ENCODE data around the gene BCL2L2.

The BCL2L2 gene

GRCh38 chr14:23346693-23347405 lies 40.2 kb downstream of the BCL2L2 start:
- H3K9me3 ChIP-seq (ENCODE audit: low read depth, low read length), result no peaks in the 10 kb centered on the region
- no peak overlapping the region for H3K4me3 ChIP-seq
- H3K9ac ChIP-seq (ENCODE audit: insufficient read length), result no peak overlapping the region
- TF ChIP-seq POLR2AphosphoS5 (IDR thresholded peaks at IDR 0.05; ENCODE audit: borderline replicate concordance, low read depth, low read length) (no peak), EZH2 (IDR thresholded peaks at IDR 0.05) (no peak), FOXP2 (optimal IDR thresholded peaks at IDR 0.05; ENCODE audit: control extremely low read depth, extremely low read length, insufficient read depth) (no peak)
- no peak for DNase-seq (ENCODE audit: low read depth, low spot score)
- no peak overlapping the region for H3K27ac ChIP-seq
- no peaks in the 10 kb centered on the region for H3K36me3 ChIP-seq (ENCODE audit: insufficient read depth, low read length)

- Histone ChIP-seq H3K27ac (no peak overlapping the region), H3K9ac (ENCODE audit: insufficient read length) (no peak overlapping the region), H3K9me3 (ENCODE audit: low read depth, low read length) (no peaks in the 10 kb centered on the region), H3K4me3 (no peak overlapping the region), H3K36me3 (ENCODE audit: insufficient read depth, low read length) (no peaks in the 10 kb centered on the region)
- TF ChIP-seq FOXP2 (optimal IDR thresholded peaks at IDR 0.05; ENCODE audit: control extremely low read depth, extremely low read length, insufficient read depth) (no peak), POLR2AphosphoS5 (IDR thresholded peaks at IDR 0.05; ENCODE audit: borderline replicate concordance, low read depth, low read length) (no peak), EZH2 (IDR thresholded peaks at IDR 0.05) (no peak)
- DNase-seq (ENCODE audit: low read depth, low spot score), result no peak
Measured at GRCh38 chr14:23347406-23348296, 41.0 kb downstream of the BCL2L2 start.

- Histone ChIP-seq H3K9ac (ENCODE audit: insufficient read length) (no peak overlapping the region), H3K27ac (no peak overlapping the region), H3K9me3 (ENCODE audit: low read depth, low read length) (no peaks in the 10 kb centered on the region), H3K36me3 (ENCODE audit: insufficient read depth, low read length) (no peaks in the 10 kb centered on the region), H3K4me3 (no peak overlapping the region)
- TF ChIP-seq POLR2AphosphoS5 (IDR thresholded peaks at IDR 0.05; ENCODE audit: borderline replicate concordance, low read depth, low read length) (no peak), EZH2 (IDR thresholded peaks at IDR 0.05) (no peak), FOXP2 (optimal IDR thresholded peaks at IDR 0.05; ENCODE audit: control extremely low read depth, extremely low read length, insufficient read depth) (no peak)
- no peak for DNase-seq (ENCODE audit: low read depth, low spot score)
Measured at GRCh38 chr14:23348297-23348655, 41.6 kb downstream of the BCL2L2 start.

- TF ChIP-seq EZH2 (IDR thresholded peaks at IDR 0.05), result no peak
- TF ChIP-seq POLR2AphosphoS5 (IDR thresholded peaks at IDR 0.05; ENCODE audit: borderline replicate concordance, low read depth, low read length), result no peak
- no peak for TF ChIP-seq FOXP2 (optimal IDR thresholded peaks at IDR 0.05; ENCODE audit: control extremely low read depth, extremely low read length, insufficient read depth)
- no peak for DNase-seq (ENCODE audit: low read depth, low spot score)
Measured at GRCh38 chr14:23349156-23349845, 42.7 kb downstream of the BCL2L2 start.

GRCh38 chr14:23351681-23352505 lies 45.3 kb downstream of the BCL2L2 start:
- no peak for DNase-seq (ENCODE audit: low read depth, low spot score)
- no peaks in the 10 kb centered on the region for H3K9me3 ChIP-seq (ENCODE audit: low read depth, low read length)
- peak overlapping the region; percentile 56 for H3K9ac ChIP-seq (ENCODE audit: insufficient read length)
- H3K27ac ChIP-seq, result no peak overlapping the region
- TF ChIP-seq EZH2 (IDR thresholded peaks at IDR 0.05) (no peak), POLR2AphosphoS5 (IDR thresholded peaks at IDR 0.05; ENCODE audit: borderline replicate concordance, low read depth, low read length) (no peak), FOXP2 (optimal IDR thresholded peaks at IDR 0.05; ENCODE audit: control extremely low read depth, extremely low read length, insufficient read depth) (no peak)
- H3K36me3 ChIP-seq (ENCODE audit: insufficient read depth, low read length), result no peaks in the 10 kb centered on the region; the same call in 1 of the 2 replicates
- peak overlapping the region; percentile 85 for H3K4me3 ChIP-seq

More at GRCh38 chr14:23349156-23349845, 42.7 kb downstream of the BCL2L2 start:
- Histone ChIP-seq H3K9me3 (ENCODE audit: low read depth, low read length) (no peaks in the 10 kb centered on the region), H3K4me3 (no peak overlapping the region), H3K27ac (no peak overlapping the region), H3K36me3 (ENCODE audit: insufficient read depth, low read length) (no peaks in the 10 kb centered on the region), H3K9ac (ENCODE audit: insufficient read length) (no peak overlapping the region)

- no peaks in the 10 kb centered on the region; the same call in 1 of the 2 replicates for H3K36me3 ChIP-seq (ENCODE audit: insufficient read depth, low read length)
- no peak within 1 kb of the TSS for H3K27ac ChIP-seq
- TF ChIP-seq FOXP2 (optimal IDR thresholded peaks at IDR 0.05; ENCODE audit: control extremely low read depth, extremely low read length, insufficient read depth) (no peak), POLR2AphosphoS5 (IDR thresholded peaks at IDR 0.05; ENCODE audit: borderline replicate concordance, low read depth, low read length) (peak; percentile 62; the same call in 1 of the 2 replicates)
- H3K9me3 ChIP-seq (ENCODE audit: low read depth, low read length), result no peaks in the 10 kb centered on the region
- H3K9ac ChIP-seq (ENCODE audit: insufficient read length), result peak within 1 kb of the TSS; percentile 56
- no peak for DNase-seq (ENCODE audit: low read depth, low spot score)
- H3K4me3 ChIP-seq, result peak within 1 kb of the TSS; percentile 85
Measured at GRCh38 chr14:23352506-23353432, 46.1 kb downstream of the BCL2L2 start, which contains the start of gene SLC22A17. TSS of gene SLC22A17 (minus strand) at chr14:23352887.

GRCh38 chr14:23353433-23353780 lies 46.8 kb downstream of the BCL2L2 start:
- no peak overlapping the region for H3K27ac ChIP-seq
- no peaks in the 10 kb centered on the region for H3K9me3 ChIP-seq (ENCODE audit: low read depth, low read length)
- H3K9ac ChIP-seq (ENCODE audit: insufficient read length), result no peak overlapping the region
- H3K36me3 ChIP-seq (ENCODE audit: insufficient read depth, low read length), result peaks cover 4% of the 10 kb centered on the region; the same call in 1 of the 2 replicates
- no peak overlapping the region for H3K4me3 ChIP-seq
- TF ChIP-seq POLR2AphosphoS5 (IDR thresholded peaks at IDR 0.05; ENCODE audit: borderline replicate concordance, low read depth, low read length) (no peak), EZH2 (IDR thresholded peaks at IDR 0.05) (no peak), FOXP2 (optimal IDR thresholded peaks at IDR 0.05; ENCODE audit: control extremely low read depth, extremely low read length, insufficient read depth) (no peak)
- DNase-seq (ENCODE audit: low read depth, low spot score), result no peak
